NCI-H1092 (cell line): ENCODE measurements around the gene ZSCAN1.
A peak's percentile ranks its signal among the peaks of the same experiment; 100 is the strongest.

ENCODE experiments used
- DNase-seq: peaks from one replicate; lab custom pipeline; 2025; lab: John Stamatoyannopoulos, UW

ZSCAN1 gene

DNA sequence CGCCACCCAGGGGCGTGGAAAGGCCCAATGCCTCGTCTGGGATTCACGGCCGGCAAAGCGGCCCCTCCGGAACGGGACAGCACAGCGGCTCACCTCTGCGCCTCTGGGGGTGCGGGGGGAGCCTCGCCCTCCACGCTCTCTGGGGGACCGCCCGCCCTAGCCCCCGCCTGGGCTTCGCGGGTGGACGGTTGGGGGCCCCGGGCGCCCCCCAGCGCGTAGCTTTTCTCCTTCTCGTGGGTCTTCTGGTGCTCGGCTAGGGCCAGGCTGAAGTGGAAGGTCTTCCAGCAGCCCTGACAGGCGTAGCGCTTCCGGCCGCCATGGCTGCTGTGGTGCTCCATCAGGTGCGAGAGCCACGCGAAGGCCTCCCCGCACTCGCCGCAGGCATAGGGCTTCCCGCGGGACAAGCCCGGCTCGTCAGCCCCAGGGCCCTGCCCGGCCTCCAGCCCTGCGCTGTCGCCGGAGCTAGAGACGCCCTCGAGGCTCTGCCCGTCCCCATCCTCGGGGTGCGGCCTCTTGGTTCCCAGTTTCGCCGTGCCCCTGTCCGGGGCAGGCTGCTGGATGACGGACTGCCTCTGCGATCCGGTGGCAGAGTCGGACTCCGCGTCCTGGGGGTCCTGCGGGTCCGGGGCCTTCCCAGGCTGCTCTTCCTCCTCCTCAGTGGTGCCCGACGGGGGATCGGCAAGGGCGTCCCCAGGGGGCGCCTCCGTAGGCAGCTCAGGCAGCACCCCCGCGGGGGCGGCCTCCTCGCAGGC is 50.9 kb downstream of the ZSCAN1 start:
- DNase-seq: no peak

DNA sequence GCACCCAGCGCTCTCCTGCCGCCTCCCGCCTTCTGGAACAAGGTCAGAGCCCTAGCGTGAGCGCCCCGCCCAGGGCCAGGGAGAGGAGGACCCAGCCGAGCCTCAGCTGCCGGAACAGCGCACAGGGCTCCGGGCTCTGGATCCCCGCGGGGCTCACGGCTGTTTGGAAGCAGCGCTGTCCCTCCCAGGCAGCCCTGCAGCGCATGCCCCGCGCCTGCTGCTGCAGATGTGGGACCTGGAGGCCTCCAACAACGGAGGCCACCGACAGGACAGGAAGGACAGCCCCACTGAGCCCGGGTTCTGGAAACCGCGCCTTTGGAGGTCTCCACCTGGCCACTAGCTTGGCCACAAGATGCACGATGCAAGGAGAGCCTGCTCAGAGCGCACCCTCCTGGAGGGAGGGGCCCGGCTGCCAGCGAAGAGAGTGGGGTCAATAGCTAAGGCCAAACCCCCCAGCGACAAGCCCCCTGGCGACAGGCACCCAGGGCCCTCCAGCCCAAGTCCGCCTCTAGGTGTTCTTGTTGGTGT is 51.6 kb downstream of the ZSCAN1 start:
- DNase-seq: no peak

GRCh38 chr19:58086825-58087710 is 53.2 kb downstream of the ZSCAN1 start:
- DNase-seq: no peak

DNA sequence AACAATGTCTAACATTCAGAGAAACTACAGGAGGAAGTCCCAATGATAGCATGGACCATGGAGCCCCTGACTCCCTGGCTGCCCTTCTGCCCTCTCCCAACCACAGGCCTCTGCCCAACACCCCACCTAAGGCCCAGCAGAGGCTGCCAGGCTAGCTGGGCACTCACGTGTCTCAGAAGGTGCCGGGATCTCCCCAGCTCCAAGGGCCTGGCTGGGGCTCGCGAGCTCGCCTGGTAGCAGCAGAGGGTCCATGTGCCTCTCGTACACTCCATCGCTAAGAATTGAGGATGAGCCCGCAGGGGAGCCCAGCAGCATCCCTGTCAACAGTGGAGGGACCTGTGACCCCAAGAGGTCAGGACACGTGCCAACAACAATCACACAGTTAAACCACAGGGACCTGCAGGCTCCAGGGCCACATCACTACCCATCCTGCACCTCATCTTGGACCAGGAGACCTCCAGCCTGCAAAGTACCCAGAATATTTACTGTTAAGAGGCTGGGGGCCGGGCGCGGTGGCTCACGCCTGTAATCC is 54.8 kb downstream of the ZSCAN1 start:
- no peak for DNase-seq

DNA sequence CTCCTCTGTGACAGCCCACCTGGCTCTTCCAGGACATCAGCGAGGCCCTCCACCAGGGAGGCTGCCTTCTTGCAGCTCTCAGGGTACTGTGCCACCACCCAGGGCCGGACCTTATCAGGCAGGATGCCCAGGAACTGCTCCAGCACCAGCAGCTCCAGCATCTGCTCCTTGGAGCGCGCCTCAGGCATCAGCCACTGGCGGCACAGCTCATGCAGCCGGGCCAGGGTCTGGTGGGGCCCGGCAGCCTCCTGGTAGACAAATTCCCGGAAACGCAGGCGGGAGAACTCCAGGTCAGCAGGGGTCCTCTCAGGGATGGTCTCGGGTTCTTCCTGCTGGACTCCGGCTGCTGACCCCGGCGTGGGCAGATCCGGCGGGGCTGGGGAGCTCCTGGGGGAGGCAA is 56.0 kb downstream of the ZSCAN1 start:
- no peak for DNase-seq

DNA sequence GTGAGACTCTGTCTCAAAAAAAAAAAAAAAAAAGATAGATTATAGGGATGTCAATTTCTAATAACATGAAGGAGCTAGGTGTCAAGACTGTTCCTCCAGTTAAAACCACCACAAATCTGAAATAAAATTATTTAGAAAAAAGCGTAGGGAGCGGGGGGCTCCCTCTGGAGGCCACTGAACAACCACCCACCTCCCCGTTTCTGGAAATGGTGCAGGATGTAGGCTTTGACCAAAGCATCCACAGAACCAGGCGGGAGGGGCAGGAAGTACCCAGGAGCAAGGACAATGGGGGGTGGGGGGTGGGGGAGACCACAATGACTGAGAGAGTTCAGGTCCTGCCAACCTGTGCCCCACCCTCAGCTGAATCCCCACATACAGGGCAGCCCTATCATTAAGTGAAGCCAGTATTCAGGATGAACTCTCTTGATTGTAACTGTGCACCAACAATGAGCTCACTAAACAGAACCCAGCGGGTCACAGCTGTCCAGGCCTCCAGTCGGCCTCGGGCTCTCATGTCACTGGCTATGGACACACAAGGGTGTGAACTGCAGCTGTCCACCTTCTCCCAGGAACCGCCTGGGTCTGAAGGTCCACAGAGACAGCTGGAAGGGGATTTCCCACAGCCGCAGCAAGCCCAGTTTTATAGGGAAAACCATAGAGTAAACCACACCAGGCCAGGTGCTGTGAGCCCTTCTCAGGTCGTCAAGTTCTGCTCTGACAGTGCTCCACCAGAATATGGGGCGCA is 57.6 kb downstream of the ZSCAN1 start:
- no peak for DNase-seq

DNA sequence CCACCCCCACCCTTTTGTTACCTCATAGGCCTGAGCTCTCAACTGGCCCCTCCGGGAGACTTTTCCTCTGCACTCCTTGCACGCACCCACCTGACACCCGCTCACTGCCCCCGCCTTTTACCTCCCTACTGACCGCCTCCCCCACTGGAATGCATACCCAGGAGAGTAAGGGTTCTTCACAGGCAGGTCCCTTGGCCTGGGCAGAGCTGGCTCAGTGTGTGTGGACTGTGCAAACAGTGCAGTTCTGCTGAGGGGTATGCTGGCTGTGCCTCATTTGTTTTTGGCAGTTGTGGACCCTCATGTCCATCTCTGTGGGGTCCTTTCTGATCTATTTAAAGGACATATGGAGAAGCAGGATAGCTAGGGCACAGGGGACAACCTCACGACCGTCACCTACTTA is 59.2 kb downstream of the ZSCAN1 start:
- no peak for DNase-seq

DNA sequence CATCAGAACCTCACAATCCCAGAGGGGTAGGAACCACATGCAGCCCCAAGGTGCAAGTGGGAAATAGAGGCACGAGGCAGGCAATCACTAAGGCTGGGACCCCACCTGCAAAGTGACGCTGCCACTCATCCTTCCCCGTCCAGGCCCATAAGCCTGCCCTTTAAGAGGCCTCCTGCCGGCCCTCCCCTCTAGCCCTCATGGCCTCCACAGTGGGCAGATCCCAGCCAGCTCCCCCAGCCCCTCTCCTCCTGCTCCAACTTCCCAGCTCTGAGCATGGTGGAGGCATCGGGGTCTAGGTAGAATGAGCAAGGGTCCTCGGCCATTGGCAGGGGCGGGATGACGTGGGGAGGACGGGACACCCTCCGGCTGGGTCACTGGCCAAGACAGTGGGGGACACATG is 61.5 kb downstream of the ZSCAN1 start:
- DNase-seq: no peak

- DNase-seq: no peak
These were observed 63.1 kb downstream of the ZSCAN1 start for GRCh38 chr19:58096884-58097283.

DNA sequence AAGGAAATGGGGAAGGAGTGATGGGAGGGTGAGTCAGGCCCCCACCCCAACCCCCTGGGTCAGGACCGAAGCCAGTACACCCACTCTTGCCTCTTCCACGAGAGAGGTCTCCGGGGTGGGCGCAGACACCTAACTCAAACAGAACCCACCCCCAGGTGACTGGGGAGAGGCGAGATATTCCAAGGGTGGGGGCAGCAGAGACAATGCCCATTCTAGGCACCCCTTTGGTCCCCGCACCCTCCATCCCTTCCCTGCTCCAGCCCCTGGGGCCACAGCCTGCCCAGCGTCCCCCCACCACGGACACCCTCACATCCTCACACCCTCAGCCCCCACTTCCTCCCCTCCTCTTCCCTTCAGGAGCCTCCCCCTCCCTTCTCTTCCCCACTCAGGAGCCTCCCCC is 63.5 kb downstream of the ZSCAN1 start:
- no peak for DNase-seq

DNA sequence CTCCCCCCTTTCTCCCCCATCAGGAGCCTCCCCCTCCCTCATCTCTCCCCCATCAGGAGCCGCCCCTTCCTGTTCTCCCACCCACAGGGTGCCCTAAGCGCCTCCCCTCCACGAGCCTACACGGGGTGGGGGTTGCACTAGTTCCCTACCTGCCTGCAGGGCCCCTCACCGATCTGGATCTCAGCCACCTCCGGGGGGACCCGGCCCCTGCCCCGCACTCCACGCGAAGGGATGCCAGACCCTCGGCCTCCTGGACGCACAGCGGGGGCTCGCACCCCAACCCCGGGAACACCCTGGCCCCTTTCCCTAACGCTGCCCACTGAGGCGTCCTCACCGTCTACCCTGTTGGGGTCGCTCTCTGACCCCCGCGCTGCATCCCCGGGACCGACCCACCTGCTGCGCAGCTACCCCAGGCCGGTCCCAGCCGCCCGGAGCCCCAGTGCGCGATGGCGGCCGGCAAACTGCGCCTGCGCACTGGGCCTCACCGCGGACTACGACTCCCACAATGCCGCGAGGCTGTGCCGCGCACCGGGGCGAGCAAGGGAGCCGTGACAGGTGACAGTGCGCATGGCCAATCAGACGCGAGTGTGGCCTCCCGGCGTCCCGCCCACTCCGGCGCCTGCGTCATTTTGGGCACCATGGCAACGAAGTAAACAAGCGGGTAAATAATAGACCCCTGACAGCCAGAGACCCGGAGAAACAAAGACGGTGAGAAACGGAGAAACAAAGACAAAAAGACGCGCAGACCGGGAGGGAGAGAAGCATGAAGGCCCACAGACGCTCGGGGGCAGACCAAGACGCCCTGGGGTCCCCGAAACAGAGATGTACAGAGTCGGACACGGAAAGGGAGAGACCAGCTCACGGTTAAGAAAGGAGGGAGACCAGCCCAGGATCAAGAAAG is 64.2 kb downstream of the ZSCAN1 start, which contains the start of gene ZSCAN18:
Gene ZSCAN18, minus strand, starts transcription at position 451 of the 901 bp plus-strand sequence. CDS start 7,964 bp downstream, outside the sequence.
- peak; percentile 93 for DNase-seq

GRCh38 chr19:58098682-58098998 is 64.8 kb downstream of the ZSCAN1 start:
- DNase-seq: no peak
